Tibial nerve (tissue), 4 donors: Measurements from ENCODE around the gene RAB11FIP4.

Experiments
- CTCF ChIP-seq, 5 experiments: fragments of 200-600 bp in 3 of 5; fragments of 450-650 bp in 2 of 5; sonication (generic) in 3 of 5; IDR thresholded peaks; one replicate each; pipeline ENCODE4 v1.5.1; 2016 to 2019; ENCODE audit warnings: antibody characterized with exemption in 5 of 5, mild to moderate bottlenecking in 3 of 5, moderate library complexity in 2 of 5
- EP300 ChIP-seq, 2 donors: sonication (generic); formaldehyde crosslinking; IDR thresholded peaks; one replicate each; pipeline ENCODE4 v1.6.1; 2017; ENCODE audit warnings: antibody characterized with exemption in 2 of 2, mild to moderate bottlenecking in 1 of 2

GRCh38 chr17:31398381-31399311, 7.2 kb downstream of the RAB11FIP4 start:
- TF ChIP-seq EP300 (IDR thresholded peaks at IDR 0.05) (no peak), CTCF (IDR thresholded peaks at IDR 0.05) (no peak)
